H9 (cell line): ENCODE measurements around the gene PAXX. TPM values are rescaled to one million over a fixed set of nuclear protein-coding genes. Genes with fewer than 3 reads are reported as not detected.
A peak's percentile ranks its signal among the peaks of the same experiment; 100 is the strongest.

Source experiments
- DNase-seq: peaks from one replicate; pipeline ENCODE4 v3.0.0-alpha.2; 2017
- H2AFZ ChIP-seq: one replicate; pipeline ENCODE4 v1.6.1; 2013; ENCODE audit warnings: mild to moderate bottlenecking, low read length, control low read depth, moderate library complexity
- H2AK5ac ChIP-seq: 2 replicates; pipeline ENCODE4 v1.6.1; 2013; ENCODE audit warnings: low read length, control low read depth, mixed read lengths; ENCODE audit not compliant: insufficient read length
- H2BK120ac ChIP-seq: one replicate; pipeline ENCODE4 v1.6.1; 2013; ENCODE audit warnings: low read depth, mild to moderate bottlenecking, low read length, control low read depth, inconsistent platforms; ENCODE audit not compliant: poor library complexity, severe bottlenecking
- H2BK12ac ChIP-seq: 2 replicates; pipeline ENCODE4 v1.6.1; 2013; ENCODE audit warnings: low read length, control low read depth, mixed read lengths, low read depth; ENCODE audit not compliant: insufficient read length
- H2BK15ac ChIP-seq: 2 replicates; pipeline ENCODE4 v1.6.1; 2013; ENCODE audit warnings: low read depth, low read length, control low read depth
- H2BK20ac ChIP-seq: one replicate; pipeline ENCODE4 v1.6.1; 2013; ENCODE audit warnings: low read depth, mild to moderate bottlenecking, low read length, control low read depth, inconsistent platforms; ENCODE audit not compliant: poor library complexity, severe bottlenecking
- H2BK5ac ChIP-seq: 2 replicates; pipeline ENCODE4 v1.6.1; 2013; ENCODE audit warnings: low read length, control low read depth, mixed read lengths; ENCODE audit not compliant: insufficient read length
- H3K14ac ChIP-seq: 2 replicates; pipeline ENCODE4 v1.6.1; 2013; ENCODE audit warnings: low read length, control low read depth; ENCODE audit not compliant: insufficient read depth
- H3K18ac ChIP-seq: 2 replicates; pipeline ENCODE4 v1.6.1; 2013; ENCODE audit warnings: low read depth, mild to moderate bottlenecking, mixed read lengths, low read length, control low read depth; ENCODE audit not compliant: insufficient read length
- H3K23ac ChIP-seq: 2 replicates; pipeline ENCODE4 v1.6.1; 2013; ENCODE audit warnings: low read length, control low read depth, mixed read lengths, low read depth; ENCODE audit not compliant: insufficient read length
- H3K23me2 ChIP-seq: 2 replicates; pipeline ENCODE4 v1.6.1; 2013; ENCODE audit warnings: low read depth, mild to moderate bottlenecking, mixed read lengths, low read length, control low read depth; ENCODE audit not compliant: insufficient read length, poor library complexity, severe bottlenecking
- H3K27ac ChIP-seq: 2 replicates; pipeline ENCODE4 v1.5.1; 2013; ENCODE audit warnings: low read length, control low read depth, mixed read lengths, low read depth; ENCODE audit not compliant: insufficient read length
- H3K27me3 ChIP-seq: 2 replicates; pipeline ENCODE4 v1.6.1; 2013; ENCODE audit warnings: low read length, control low read depth, inconsistent platforms; ENCODE audit not compliant: insufficient read depth
- H3K4ac ChIP-seq: 2 replicates; pipeline ENCODE4 v1.6.1; 2013; ENCODE audit warnings: low read depth, mild to moderate bottlenecking, control low read depth, inconsistent platforms, low read length, moderate library complexity
- H3K4me1 ChIP-seq: 2 replicates; pipeline ENCODE4 v1.6.1; 2013; ENCODE audit warnings: low read length, control low read depth, inconsistent platforms; ENCODE audit not compliant: insufficient read depth
- H3K4me2 ChIP-seq: 2 replicates; pipeline ENCODE4 v1.6.1; 2013; ENCODE audit warnings: low read length, control low read depth, mixed read lengths; ENCODE audit not compliant: insufficient read length, insufficient read depth
- H3K56ac ChIP-seq: 2 replicates; pipeline ENCODE4 v1.6.1; 2013; ENCODE audit warnings: low read depth, mild to moderate bottlenecking, mixed read lengths, low read length, control low read depth; ENCODE audit not compliant: insufficient read length
- H3K79me1 ChIP-seq: 2 replicates; pipeline ENCODE4 v1.6.1; 2013; ENCODE audit warnings: low read depth, mild to moderate bottlenecking, moderate library complexity, low read length, control low read depth, inconsistent platforms; ENCODE audit not compliant: insufficient read depth, poor library complexity, severe bottlenecking
- H3K79me2 ChIP-seq: 2 replicates; pipeline ENCODE4 v1.6.1; 2013; ENCODE audit warnings: low read length, control low read depth, inconsistent platforms; ENCODE audit not compliant: insufficient read depth
- H3K9ac ChIP-seq: 2 replicates; pipeline ENCODE4 v1.6.1; 2013; ENCODE audit warnings: low read length, control low read depth, mixed read lengths; ENCODE audit not compliant: insufficient read length; ENCODE audit errors: extremely low read depth
- H3K9me3 ChIP-seq: one replicate; pipeline ENCODE4 v1.6.1; 2013; ENCODE audit warnings: low read depth, low read length, inconsistent platforms; ENCODE audit not compliant: control insufficient read depth
- H3T11ph ChIP-seq: one replicate; pipeline ENCODE4 v1.6.1; 2013; ENCODE audit warnings: mild to moderate bottlenecking, low read length, control low read depth, inconsistent platforms
- H4K20me1 ChIP-seq: one replicate; pipeline ENCODE4 v1.6.1; 2013; ENCODE audit not compliant: control insufficient read depth, insufficient read length, insufficient read depth
- H4K5ac ChIP-seq: 2 replicates; pipeline ENCODE4 v1.6.1; 2013; ENCODE audit warnings: low read depth, mild to moderate bottlenecking, mixed read lengths, low read length, control low read depth; ENCODE audit not compliant: insufficient read length
- H4K8ac ChIP-seq: replicated peaks from 2 replicates; pipeline ENCODE4 v1.6.1; 2013; ENCODE audit warnings: low read length, control low read depth, mixed read lengths, low read depth; ENCODE audit not compliant: insufficient read length
- H4K91ac ChIP-seq: 2 replicates; pipeline ENCODE4 v1.6.1; 2013; ENCODE audit warnings: low read depth, mild to moderate bottlenecking, moderate library complexity, mixed read lengths, low read length, control low read depth; ENCODE audit not compliant: insufficient read length
- H3K27ac Mint-ChIP-seq, 3 experiments: 2 replicates in 2 of 3; 3 replicates in 1 of 3; pipeline ENCODE4 v1.8.0; 2020 to 2021; ENCODE audit warnings: mixed read lengths in 3 of 3, mild to moderate bottlenecking in 1 of 3, moderate library complexity in 1 of 3
- H3K27me3 Mint-ChIP-seq: 2 replicates; pipeline ENCODE4 v1.8.0; 2021; ENCODE audit warnings: low read depth, mild to moderate bottlenecking, moderate library complexity, mixed read lengths
- H3K36me3 Mint-ChIP-seq, 3 experiments: 2 replicates in 2 of 3; 3 replicates in 1 of 3; pipeline ENCODE4 v1.8.0; 2020 to 2021; ENCODE audit warnings: low read depth in 3 of 3, mixed read lengths in 3 of 3; ENCODE audit not compliant: insufficient read depth in 1 of 3
- H3K4me1 Mint-ChIP-seq, 2 experiments: 2 replicates each; pipeline ENCODE4 v1.8.0; 2020; ENCODE audit warnings: mixed read lengths in 2 of 2
- H3K4me3 Mint-ChIP-seq, 2 experiments: 2 replicates in 1 of 2; 3 replicates in 1 of 2; pipeline ENCODE4 v1.8.0; 2020 to 2021; ENCODE audit warnings: mild to moderate bottlenecking in 2 of 2, mixed read lengths in 2 of 2, moderate library complexity in 1 of 2
- H3K9me3 Mint-ChIP-seq, 2 experiments: 2 replicates in 1 of 2; 3 replicates in 1 of 2; pipeline ENCODE4 v1.8.0; 2020; ENCODE audit warnings: mild to moderate bottlenecking in 2 of 2, mixed read lengths in 2 of 2, moderate library complexity in 1 of 2
- WGBS: extraction: QIAGEN DNeasy Blood & Tissue Kit; methylation state at CpG from one replicate; pipeline ENCODE4 v1.1.7; 2013; ENCODE audit warnings: missing lambda C conversion rate, low lambda C conversion rate, mixed read lengths; ENCODE audit not compliant: insufficient read length; ENCODE audit errors: extremely low coverage; 5-methylcytosine and 5-hydroxymethylcytosine counted together
- total RNA-seq: library from RNA; stranded (reverse); gene quantifications from 2 replicates; pipeline ENCODE4 v1.2.1, GENCODE V29; 2021
- TF ChIP-seq, protein P1 (sequence below): fragments of 200-600 bp; sonication (generic); conservative IDR thresholded peaks from 3 replicates; pipeline ENCODE4 v1.8.0; 2021; ENCODE audit warnings: antibody characterized with exemption, mild to moderate bottlenecking

Gene PAXX
- total RNA-seq, 1 experiment from 2014 or later, result 51.2 TPM

DNA sequence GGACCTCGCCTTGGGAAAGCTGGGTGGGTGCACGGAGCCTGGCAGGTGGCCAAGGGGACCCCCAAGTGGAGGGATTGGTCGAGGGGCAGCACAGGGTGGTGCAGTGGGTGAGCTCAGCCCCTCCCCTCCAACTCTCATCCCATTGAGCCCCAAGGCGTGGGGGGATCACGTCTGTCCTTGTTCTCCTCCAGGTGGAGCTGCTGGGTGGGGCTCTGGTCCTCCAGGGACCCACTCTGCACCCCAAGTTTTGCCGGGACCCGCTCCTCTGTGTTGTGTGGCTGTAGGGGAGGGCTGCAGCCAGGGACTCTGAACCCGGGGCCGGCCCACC, 43.2 kb downstream of the PAXX start:
- H3K4me1 Mint-ChIP-seq, result no peaks in the 10 kb centered on the region; a peak in 1 of 4 replicates
- TF ChIP-seq, protein P1, sequence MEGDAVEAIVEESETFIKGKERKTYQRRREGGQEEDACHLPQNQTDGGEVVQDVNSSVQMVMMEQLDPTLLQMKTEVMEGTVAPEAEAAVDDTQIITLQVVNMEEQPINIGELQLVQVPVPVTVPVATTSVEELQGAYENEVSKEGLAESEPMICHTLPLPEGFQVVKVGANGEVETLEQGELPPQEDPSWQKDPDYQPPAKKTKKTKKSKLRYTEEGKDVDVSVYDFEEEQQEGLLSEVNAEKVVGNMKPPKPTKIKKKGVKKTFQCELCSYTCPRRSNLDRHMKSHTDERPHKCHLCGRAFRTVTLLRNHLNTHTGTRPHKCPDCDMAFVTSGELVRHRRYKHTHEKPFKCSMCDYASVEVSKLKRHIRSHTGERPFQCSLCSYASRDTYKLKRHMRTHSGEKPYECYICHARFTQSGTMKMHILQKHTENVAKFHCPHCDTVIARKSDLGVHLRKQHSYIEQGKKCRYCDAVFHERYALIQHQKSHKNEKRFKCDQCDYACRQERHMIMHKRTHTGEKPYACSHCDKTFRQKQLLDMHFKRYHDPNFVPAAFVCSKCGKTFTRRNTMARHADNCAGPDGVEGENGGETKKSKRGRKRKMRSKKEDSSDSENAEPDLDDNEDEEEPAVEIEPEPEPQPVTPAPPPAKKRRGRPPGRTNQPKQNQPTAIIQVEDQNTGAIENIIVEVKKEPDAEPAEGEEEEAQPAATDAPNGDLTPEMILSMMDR, result peak; percentile 48; the same call in 2 of the 3 replicates
- Histone ChIP-seq H3K23ac (no peak overlapping the region), H4K5ac (no peak overlapping the region), H2BK15ac (no peak overlapping the region), H3K4ac (no peak overlapping the region), H2BK12ac (no peak overlapping the region), H2BK20ac (no peak overlapping the region), H3K14ac (no peak overlapping the region; the same call in 1 of the 2 replicates), H3K4me1 (no peaks in the 10 kb centered on the region), H3K4me2 (no peak overlapping the region), H3K79me2 (no peaks in the 10 kb centered on the region), H2AFZ (no peak overlapping the region), H4K20me1 (no peaks in the 10 kb centered on the region), H3T11ph (no peak overlapping the region), H3K27me3 (no peaks in the 10 kb centered on the region), H3K56ac (no peak overlapping the region), H3K18ac (no peak overlapping the region), H3K9me3 (no peaks in the 10 kb centered on the region), H2BK5ac (no peak overlapping the region), H4K91ac (no peak overlapping the region), H2AK5ac (no peak overlapping the region), H3K9ac (no peak overlapping the region), H3K27ac (no peak overlapping the region), H3K79me1 (no peaks in the 10 kb centered on the region), H4K8ac (no peak overlapping the region), H3K23me2 (no peaks in the 10 kb centered on the region), H2BK120ac (no peak overlapping the region)
- no CpG with 5 or more reads among the region's 9 CpGs for WGBS
- H3K9me3 Mint-ChIP-seq, result no peaks in the 10 kb centered on the region
- H3K27ac Mint-ChIP-seq, result no peak overlapping the region
- H3K4me3 Mint-ChIP-seq, result no peak overlapping the region
- peaks cover 19% of the 10 kb centered on the region for H3K27me3 Mint-ChIP-seq
- DNase-seq, result no peak
- H3K36me3 Mint-ChIP-seq, result peaks cover 0 to 14% (median 5%) of the 10 kb centered on the region in 3 experiments; a peak in 5 of 7 replicates
